Measurements from ENCODE around the gene SRSF5. TPM values are rescaled to one million over a fixed set of nuclear protein-coding genes. Genes with fewer than 3 reads are reported as not detected.

Gene SRSF5
- total RNA-seq, 1 experiment from 2014 or later = 126 TPM

GRCh38 chr14:69770559-69770958 lies 3.6 kb downstream of the SRSF5 start:
- DNase-seq (ENCODE audit: low read depth) = no peak

- DNase-seq (ENCODE audit: low read depth) = no peak
Measured at GRCh38 chr14:69771136-69771535, 4.2 kb downstream of the SRSF5 start.

GRCh38 chr14:69772082-69773017 lies 5.4 kb downstream of the SRSF5 start:
- no peak for DNase-seq (ENCODE audit: low read depth)

- no peak for DNase-seq (ENCODE audit: low read depth)
Measured at GRCh38 chr14:69773571-69774276, 6.8 kb downstream of the SRSF5 start.

- DNase-seq (ENCODE audit: low read depth) = no peak
Measured at GRCh38 chr14:69775012-69775411, 8.1 kb downstream of the SRSF5 start.

GRCh38 chr14:69776875-69777453 lies 10.0 kb downstream of the SRSF5 start:
- DNase-seq (ENCODE audit: low read depth) = no peak

- DNase-seq (ENCODE audit: low read depth) = no peak
Measured at GRCh38 chr14:69779088-69779487, 12.1 kb downstream of the SRSF5 start.

- no peak for DNase-seq (ENCODE audit: low read depth)
Measured at GRCh38 chr14:69780092-69780491, 13.2 kb downstream of the SRSF5 start.

GRCh38 chr14:69780952-69781351 lies 14.0 kb downstream of the SRSF5 start:
- DNase-seq (ENCODE audit: low read depth) = no peak

GRCh38 chr14:69784942-69785341 lies 18.0 kb downstream of the SRSF5 start:
- no peak for DNase-seq (ENCODE audit: low read depth)

- DNase-seq (ENCODE audit: low read depth) = no peak
Measured at GRCh38 chr14:69786603-69787002, 19.7 kb downstream of the SRSF5 start.

- DNase-seq (ENCODE audit: low read depth) = no peak
Measured at GRCh38 chr14:69789118-69789640, 22.2 kb downstream of the SRSF5 start.

GRCh38 chr14:69792887-69793421 lies 26.0 kb downstream of the SRSF5 start:
- no peak for DNase-seq (ENCODE audit: low read depth)

GRCh38 chr14:69794791-69795190 lies 27.8 kb downstream of the SRSF5 start:
- no peak for DNase-seq (ENCODE audit: low read depth)

GRCh38 chr14:69795691-69796090 lies 28.7 kb downstream of the SRSF5 start:
- no peak for DNase-seq (ENCODE audit: low read depth)

GRCh38 chr14:69796797-69797500 lies 30.0 kb downstream of the SRSF5 start, which contains the start of gene SLC10A1:
TSS of gene SLC10A1 (minus strand) at chr14:69797241. CDS start at chr14:69797155, 86 bp downstream.
- no peak for DNase-seq (ENCODE audit: low read depth)

GRCh38 chr14:69797573-69798338 lies 30.8 kb downstream of the SRSF5 start:
- DNase-seq (ENCODE audit: low read depth) = no peak

GRCh38 chr14:69798339-69798735 lies 31.4 kb downstream of the SRSF5 start:
- DNase-seq (ENCODE audit: low read depth) = no peak

GRCh38 chr14:69803753-69804152 lies 36.8 kb downstream of the SRSF5 start:
- DNase-seq (ENCODE audit: low read depth) = no peak

GRCh38 chr14:69804902-69805301 lies 38.0 kb downstream of the SRSF5 start:
- no peak for DNase-seq (ENCODE audit: low read depth)
